ENCODE results near the gene GPR45. TPM values are rescaled to one million over a fixed set of nuclear protein-coding genes. Genes with fewer than 3 reads are reported as not detected.

GPR45 gene
- total RNA-seq, 1 experiment from 2014 or later = not detected

DNA sequence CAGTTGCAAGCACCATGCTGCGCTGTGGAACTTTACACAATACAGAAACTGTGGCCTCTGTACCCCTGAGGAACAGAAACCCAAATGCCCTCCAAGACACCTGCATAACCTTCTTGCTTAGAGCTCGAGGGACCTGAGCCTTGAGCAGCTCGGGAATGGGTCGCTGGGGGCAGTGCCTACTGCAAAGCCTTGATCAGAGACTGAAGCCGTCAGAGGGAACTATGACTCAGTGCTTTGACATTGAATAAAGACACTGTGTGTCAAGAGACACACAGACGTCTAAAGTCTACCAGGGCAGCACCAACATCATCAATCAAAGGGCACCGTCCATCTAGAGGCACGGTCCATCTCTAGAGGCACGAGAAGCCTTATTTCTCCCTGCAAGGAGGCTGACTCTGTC lies 30.6 kb downstream of the GPR45 start:
- CTCF ChIA-PET = no interaction called here
- intact Hi-C loops (cut with micrococcal nuclease; ENCODE audit: unreplicated experiment) = no loop called here
- TF ChIP-seq, protein P1, sequence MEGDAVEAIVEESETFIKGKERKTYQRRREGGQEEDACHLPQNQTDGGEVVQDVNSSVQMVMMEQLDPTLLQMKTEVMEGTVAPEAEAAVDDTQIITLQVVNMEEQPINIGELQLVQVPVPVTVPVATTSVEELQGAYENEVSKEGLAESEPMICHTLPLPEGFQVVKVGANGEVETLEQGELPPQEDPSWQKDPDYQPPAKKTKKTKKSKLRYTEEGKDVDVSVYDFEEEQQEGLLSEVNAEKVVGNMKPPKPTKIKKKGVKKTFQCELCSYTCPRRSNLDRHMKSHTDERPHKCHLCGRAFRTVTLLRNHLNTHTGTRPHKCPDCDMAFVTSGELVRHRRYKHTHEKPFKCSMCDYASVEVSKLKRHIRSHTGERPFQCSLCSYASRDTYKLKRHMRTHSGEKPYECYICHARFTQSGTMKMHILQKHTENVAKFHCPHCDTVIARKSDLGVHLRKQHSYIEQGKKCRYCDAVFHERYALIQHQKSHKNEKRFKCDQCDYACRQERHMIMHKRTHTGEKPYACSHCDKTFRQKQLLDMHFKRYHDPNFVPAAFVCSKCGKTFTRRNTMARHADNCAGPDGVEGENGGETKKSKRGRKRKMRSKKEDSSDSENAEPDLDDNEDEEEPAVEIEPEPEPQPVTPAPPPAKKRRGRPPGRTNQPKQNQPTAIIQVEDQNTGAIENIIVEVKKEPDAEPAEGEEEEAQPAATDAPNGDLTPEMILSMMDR (conservative IDR thresholded peaks at IDR 0.05; ENCODE audit: low read depth, low read length) = no peak
- no peak for TF ChIP-seq EZH2 (IDR thresholded peaks at IDR 0.05; ENCODE audit: borderline replicate concordance, low read depth, low read length, poor library complexity, severe bottlenecking)
- Histone ChIP-seq H3K27ac (ENCODE audit: low read depth, low read length, poor library complexity, severe bottlenecking) (no peak overlapping the region), H3K27me3 (replicated peaks; ENCODE audit: insufficient read depth, low read depth, low read length, poor library complexity) (no peaks in the 10 kb centered on the region), H3K36me3 (ENCODE audit: insufficient read depth, low read length, poor library complexity, severe bottlenecking) (peaks cover 41% of the 10 kb centered on the region), H3K9me3 (ENCODE audit: low read depth, low read length, poor library complexity, severe bottlenecking) (no peaks in the 10 kb centered on the region), H3K4me3 (ENCODE audit: low read depth, low read length, poor library complexity, severe bottlenecking) (no peak overlapping the region), H3K4me1 (ENCODE audit: insufficient read depth, low read length, poor library complexity, severe bottlenecking) (no peaks in the 10 kb centered on the region)
- BruUV-seq (replicated peaks) = no TSS peak
- no peak for DNase-seq (ENCODE audit: low spot score)
- POLR2A ChIA-PET (ENCODE audit: low non-redundant PET) = no interaction called here

GRCh38 chr2:105274046-105274445 lies 32.5 kb downstream of the GPR45 start:
- H3K9me3 ChIP-seq (ENCODE audit: low read depth, low read length, poor library complexity, severe bottlenecking) = no peaks in the 10 kb centered on the region
- no peak for TF ChIP-seq EZH2 (IDR thresholded peaks at IDR 0.05; ENCODE audit: borderline replicate concordance, low read depth, low read length, poor library complexity, severe bottlenecking)
- TF ChIP-seq, protein P1 (conservative IDR thresholded peaks at IDR 0.05; ENCODE audit: low read depth, low read length) = no peak
- no peak for DNase-seq (ENCODE audit: low spot score)
- no TSS peak for BruUV-seq (replicated peaks)
- POLR2A ChIA-PET (ENCODE audit: low non-redundant PET) = no interaction called here
- intact Hi-C loops (cut with micrococcal nuclease; ENCODE audit: unreplicated experiment) = no loop called here
- H3K27me3 ChIP-seq (replicated peaks; ENCODE audit: insufficient read depth, low read depth, low read length, poor library complexity) = no peaks in the 10 kb centered on the region
- H3K4me3 ChIP-seq (ENCODE audit: low read depth, low read length, poor library complexity, severe bottlenecking) = no peak overlapping the region
- CTCF ChIA-PET = no interaction called here
- H3K27ac ChIP-seq (ENCODE audit: low read depth, low read length, poor library complexity, severe bottlenecking) = no peak overlapping the region
- H3K4me1 ChIP-seq (ENCODE audit: insufficient read depth, low read length, poor library complexity, severe bottlenecking) = no peaks in the 10 kb centered on the region
- peaks cover 25% of the 10 kb centered on the region for H3K36me3 ChIP-seq (ENCODE audit: insufficient read depth, low read length, poor library complexity, severe bottlenecking)

GRCh38 chr2:105278654-105279053 lies 37.1 kb downstream of the GPR45 start:
- TF ChIP-seq EZH2 (IDR thresholded peaks at IDR 0.05; ENCODE audit: borderline replicate concordance, low read depth, low read length, poor library complexity, severe bottlenecking) = no peak
- TF ChIP-seq, protein P1 (conservative IDR thresholded peaks at IDR 0.05; ENCODE audit: low read depth, low read length) = no peak
- no peak for DNase-seq (ENCODE audit: low spot score)
- H3K27ac ChIP-seq (ENCODE audit: low read depth, low read length, poor library complexity, severe bottlenecking) = no peak overlapping the region
- ChIA-PET POLR2A (ENCODE audit: low non-redundant PET) (no interaction called here), CTCF (no interaction called here)
- H3K4me3 ChIP-seq (ENCODE audit: low read depth, low read length, poor library complexity, severe bottlenecking) = no peak overlapping the region
- H3K9me3 ChIP-seq (ENCODE audit: low read depth, low read length, poor library complexity, severe bottlenecking) = no peaks in the 10 kb centered on the region
- BruUV-seq (replicated peaks) = no TSS peak
- peaks cover 34% of the 10 kb centered on the region for H3K36me3 ChIP-seq (ENCODE audit: insufficient read depth, low read length, poor library complexity, severe bottlenecking)
- no peaks in the 10 kb centered on the region for H3K4me1 ChIP-seq (ENCODE audit: insufficient read depth, low read length, poor library complexity, severe bottlenecking)
- intact Hi-C loops (cut with micrococcal nuclease; ENCODE audit: unreplicated experiment) = no loop called here
- no peaks in the 10 kb centered on the region for H3K27me3 ChIP-seq (replicated peaks; ENCODE audit: insufficient read depth, low read depth, low read length, poor library complexity)
